Measurements from ENCODE around the gene LRRN4CL. TPM values are rescaled to one million over a fixed set of nuclear protein-coding genes. Genes with fewer than 3 reads are reported as not detected.

LRRN4CL gene
- total and polyA plus RNA-seq, 9 of the 15 experiments (the other 6 are each of a cell fraction or from before 2014, with no cell fraction given): 0.03 to 0.11 (median 0.05) TPM; not detected in 4

DNA sequence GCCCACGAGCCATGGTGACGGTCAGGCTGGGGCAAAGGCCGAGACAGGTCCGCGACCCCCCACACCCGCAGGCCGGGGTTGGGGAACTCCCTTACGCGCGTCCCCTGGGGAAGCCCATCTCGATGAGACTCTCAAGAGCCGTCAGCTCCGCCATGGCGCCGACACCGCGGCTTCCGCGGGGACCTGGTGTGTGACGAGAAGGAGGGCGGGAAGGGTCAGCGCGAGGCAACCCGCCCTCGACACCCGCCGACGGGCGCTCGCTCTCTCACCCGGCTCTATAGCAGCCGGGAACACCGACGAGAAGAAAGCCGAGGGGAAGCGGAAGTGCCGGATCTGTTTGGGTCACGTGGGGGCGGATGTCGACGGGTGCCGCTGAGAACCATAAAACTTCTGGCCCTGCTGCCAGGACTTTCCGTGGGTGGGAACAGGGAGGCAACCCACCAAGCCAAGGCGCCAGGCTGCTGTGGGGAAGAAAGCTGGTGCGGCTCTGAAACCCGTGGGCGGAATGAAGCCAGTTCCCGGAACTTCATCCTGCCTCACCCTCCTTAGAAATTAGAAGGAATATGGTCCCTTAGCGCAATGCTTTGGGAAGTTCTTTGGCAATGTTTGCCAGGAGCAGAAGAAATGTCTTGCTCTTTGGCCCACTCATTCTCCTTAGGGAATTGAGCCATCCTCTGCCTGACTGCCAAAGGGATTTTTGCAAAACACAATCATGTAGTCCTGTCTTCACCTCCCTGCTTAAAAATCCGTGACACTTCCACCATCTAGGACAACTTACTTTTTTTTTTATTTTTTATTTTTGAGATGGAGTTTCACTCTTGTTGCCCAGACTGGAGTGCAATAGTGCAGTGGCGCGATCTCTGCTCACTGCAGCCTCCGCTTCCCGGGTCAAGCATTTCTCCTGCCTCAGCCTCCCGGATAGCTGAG lies 10.3 kb downstream of the LRRN4CL start, which contains the start of gene UBXN1 (continued):
- TF ChIP-seq, protein P1, sequence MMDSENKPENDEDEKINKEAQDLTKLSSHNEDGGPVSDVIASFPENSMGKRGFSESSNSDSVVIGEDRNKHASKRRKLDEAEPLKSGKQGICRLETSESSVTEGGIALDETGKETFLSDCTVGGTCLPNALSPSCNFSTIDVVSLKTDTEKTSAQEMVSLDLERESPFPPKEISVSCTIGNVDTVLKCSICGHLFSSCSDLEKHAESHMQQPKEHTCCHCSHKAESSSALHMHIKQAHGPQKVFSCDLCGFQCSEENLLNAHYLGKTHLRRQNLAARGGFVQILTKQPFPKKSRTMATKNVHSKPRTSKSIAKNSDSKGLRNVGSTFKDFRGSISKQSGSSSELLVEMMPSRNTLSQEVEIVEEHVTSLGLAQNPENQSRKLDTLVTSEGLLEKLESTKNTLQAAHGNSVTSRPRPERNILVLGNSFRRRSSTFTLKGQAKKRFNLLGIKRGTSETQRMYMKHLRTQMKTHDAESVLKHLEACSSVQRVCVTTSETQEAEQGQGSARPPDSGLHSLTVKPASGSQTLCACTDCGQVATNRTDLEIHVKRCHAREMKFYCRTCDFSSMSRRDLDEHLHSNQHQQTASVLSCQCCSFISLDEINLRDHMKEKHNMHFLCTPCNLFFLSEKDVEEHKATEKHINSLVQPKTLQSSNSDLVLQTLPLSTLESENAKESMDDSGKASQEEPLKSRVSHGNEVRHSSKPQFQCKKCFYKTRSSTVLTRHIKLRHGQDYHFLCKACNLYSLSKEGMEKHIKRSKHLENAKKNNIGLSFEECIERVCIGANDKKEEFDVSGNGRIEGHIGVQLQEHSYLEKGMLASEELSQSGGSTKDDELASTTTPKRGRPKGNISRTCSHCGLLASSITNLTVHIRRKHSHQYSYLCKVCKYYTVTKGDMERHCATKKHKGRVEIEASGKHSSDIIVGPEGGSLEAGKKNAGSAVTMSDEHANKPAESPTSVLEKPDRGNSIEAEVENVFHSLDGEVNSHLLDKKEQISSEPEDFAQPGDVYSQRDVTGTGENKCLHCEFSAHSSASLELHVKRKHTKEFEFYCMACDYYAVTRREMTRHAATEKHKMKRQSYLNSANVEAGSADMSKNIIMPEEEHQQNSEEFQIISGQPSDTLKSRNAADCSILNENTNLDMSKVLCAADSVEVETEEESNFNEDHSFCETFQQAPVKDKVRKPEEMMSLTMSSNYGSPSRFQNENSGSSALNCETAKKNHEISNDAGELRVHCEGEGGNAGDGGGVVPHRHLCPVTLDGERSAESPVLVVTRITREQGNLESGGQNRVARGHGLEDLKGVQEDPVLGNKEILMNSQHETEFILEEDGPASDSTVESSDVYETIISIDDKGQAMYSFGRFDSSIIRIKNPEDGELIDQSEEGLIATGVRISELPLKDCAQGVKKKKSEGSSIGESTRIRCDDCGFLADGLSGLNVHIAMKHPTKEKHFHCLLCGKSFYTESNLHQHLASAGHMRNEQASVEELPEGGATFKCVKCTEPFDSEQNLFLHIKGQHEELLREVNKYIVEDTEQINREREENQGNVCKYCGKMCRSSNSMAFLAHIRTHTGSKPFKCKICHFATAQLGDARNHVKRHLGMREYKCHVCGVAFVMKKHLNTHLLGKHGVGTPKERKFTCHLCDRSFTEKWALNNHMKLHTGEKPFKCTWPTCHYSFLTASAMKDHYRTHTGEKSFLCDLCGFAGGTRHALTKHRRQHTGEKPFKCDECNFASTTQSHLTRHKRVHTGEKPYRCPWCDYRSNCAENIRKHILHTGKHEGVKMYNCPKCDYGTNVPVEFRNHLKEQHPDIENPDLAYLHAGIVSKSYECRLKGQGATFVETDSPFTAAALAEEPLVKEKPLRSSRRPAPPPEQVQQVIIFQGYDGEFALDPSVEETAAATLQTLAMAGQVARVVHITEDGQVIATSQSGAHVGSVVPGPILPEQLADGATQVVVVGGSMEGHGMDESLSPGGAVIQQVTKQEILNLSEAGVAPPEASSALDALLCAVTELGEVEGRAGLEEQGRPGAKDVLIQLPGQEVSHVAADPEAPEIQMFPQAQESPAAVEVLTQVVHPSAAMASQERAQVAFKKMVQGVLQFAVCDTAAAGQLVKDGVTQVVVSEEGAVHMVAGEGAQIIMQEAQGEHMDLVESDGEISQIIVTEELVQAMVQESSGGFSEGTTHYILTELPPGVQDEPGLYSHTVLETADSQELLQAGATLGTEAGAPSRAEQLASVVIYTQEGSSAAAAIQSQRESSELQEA (IDR thresholded peaks at IDR 0.05; ENCODE audit: low read depth): peak; percentile 98
- TF ChIP-seq ARNT (IDR thresholded peaks at IDR 0.05): no peak
- TF ChIP-seq, protein P2, sequence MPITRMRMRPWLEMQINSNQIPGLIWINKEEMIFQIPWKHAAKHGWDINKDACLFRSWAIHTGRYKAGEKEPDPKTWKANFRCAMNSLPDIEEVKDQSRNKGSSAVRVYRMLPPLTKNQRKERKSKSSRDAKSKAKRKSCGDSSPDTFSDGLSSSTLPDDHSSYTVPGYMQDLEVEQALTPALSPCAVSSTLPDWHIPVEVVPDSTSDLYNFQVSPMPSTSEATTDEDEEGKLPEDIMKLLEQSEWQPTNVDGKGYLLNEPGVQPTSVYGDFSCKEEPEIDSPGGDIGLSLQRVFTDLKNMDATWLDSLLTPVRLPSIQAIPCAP (CRISPR knock-in tag; IDR thresholded peaks at IDR 0.05; ENCODE audit: borderline replicate concordance): no peak
- no peak for TF ChIP-seq ERF (CRISPR knock-in tag; IDR thresholded peaks at IDR 0.05)
- TF ChIP-seq, protein P3, sequence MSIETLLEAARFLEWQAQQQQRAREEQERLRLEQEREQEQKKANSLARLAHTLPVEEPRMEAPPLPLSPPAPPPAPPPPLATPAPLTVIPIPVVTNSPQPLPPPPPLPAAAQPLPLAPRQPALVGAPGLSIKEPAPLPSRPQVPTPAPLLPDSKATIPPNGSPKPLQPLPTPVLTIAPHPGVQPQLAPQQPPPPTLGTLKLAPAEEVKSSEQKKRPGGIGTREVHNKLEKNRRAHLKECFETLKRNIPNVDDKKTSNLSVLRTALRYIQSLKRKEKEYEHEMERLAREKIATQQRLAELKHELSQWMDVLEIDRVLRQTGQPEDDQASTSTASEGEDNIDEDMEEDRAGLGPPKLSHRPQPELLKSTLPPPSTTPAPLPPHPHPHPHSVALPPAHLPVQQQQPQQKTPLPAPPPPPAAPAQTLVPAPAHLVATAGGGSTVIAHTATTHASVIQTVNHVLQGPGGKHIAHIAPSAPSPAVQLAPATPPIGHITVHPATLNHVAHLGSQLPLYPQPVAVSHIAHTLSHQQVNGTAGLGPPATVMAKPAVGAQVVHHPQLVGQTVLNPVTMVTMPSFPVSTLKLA (conservative IDR thresholded peaks at IDR 0.05): peak; percentile 80 to 91
- TF ChIP-seq, protein P4, sequence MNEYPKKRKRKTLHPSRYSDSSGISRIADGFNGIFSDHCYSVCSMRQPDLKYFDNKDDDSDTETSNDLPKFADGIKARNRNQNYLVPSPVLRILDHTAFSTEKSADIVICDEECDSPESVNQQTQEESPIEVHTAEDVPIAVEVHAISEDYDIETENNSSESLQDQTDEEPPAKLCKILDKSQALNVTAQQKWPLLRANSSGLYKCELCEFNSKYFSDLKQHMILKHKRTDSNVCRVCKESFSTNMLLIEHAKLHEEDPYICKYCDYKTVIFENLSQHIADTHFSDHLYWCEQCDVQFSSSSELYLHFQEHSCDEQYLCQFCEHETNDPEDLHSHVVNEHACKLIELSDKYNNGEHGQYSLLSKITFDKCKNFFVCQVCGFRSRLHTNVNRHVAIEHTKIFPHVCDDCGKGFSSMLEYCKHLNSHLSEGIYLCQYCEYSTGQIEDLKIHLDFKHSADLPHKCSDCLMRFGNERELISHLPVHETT (CRISPR knock-in tag; conservative IDR thresholded peaks at IDR 0.05 in 1 of 2, IDR thresholded peaks at IDR 0.05 in 1 of 2): peak in 1 of 2 experiments; percentile 72; a peak in 3 of 4 replicates
- TF ChIP-seq RB1 (IDR thresholded peaks at IDR 0.05; ENCODE audit: low read depth): peak; percentile 67; the same call in 1 of the 2 replicates
- no peak for TF ChIP-seq PCBP1 (IDR thresholded peaks at IDR 0.05; ENCODE audit: low read depth, low read length, poor library complexity, severe bottlenecking)
- TF ChIP-seq CXXC5 (CRISPR knock-in tag; IDR thresholded peaks at IDR 0.05): peak; percentile 66
- TF ChIP-seq GATAD2B (IDR thresholded peaks at IDR 0.05; ENCODE audit: borderline replicate concordance): peak; percentile 8; the same call in 1 of the 2 replicates
- no peak for TF ChIP-seq ZNF766 (CRISPR knock-in tag; conservative IDR thresholded peaks at IDR 0.05)

Measured in K562 (cell line).